Caco-2 (cell line): ENCODE measurements around the gene AARS1. TPM values are rescaled to one million over a fixed set of nuclear protein-coding genes. Genes with fewer than 3 reads are reported as not detected.
"Not testable (repeated sequence)": the region's sequence is repeated elsewhere in the genome, so short reads cannot be mapped to it uniquely, and the experiment has no call there.

ENCODE experiments used
- BruUV-seq: library from RNA; stranded (reverse); fragments of 400-500 nt; replicated peaks from 2 replicates; lab custom pipeline; 2021; lab: Mats Ljungman, UMichigan
- CTCF ChIA-PET: fragments of 300-600 bp; sonication (Branson Sonifier 250); formaldehyde crosslinking; loops from one replicate; lab custom pipeline; 2022; ENCODE audit warnings: antibody characterized with exemption; lab: Charles Lee
- POLR2A ChIA-PET: fragments of 300-600 bp; sonication (Branson Sonifier 250); formaldehyde crosslinking; loops from one replicate; lab custom pipeline; 2022; ENCODE audit warnings: antibody characterized with exemption; lab: Charles Lee
- DNase-seq, 2 experiments: peaks; one replicate each; pipeline versions ENCODE4 v3.0.0 to v3.0.0-alpha.2; 2020 to 2022
- H3K27me3 ChIP-seq: replicated peaks from 2 replicates; pipeline ENCODE4 v1.6.0; 2011; ENCODE audit warnings: low read length; ENCODE audit not compliant: control insufficient read depth, insufficient read depth
- H3K36me3 ChIP-seq: 2 replicates; pipeline ENCODE4 v1.5.1; 2011; ENCODE audit warnings: low read length; ENCODE audit not compliant: control insufficient read depth, insufficient read depth
- H3K4me1 ChIP-seq: fragments of 250-450 bp; sonication (Bioruptor Pico); 2 replicates; pipeline ENCODE4 v1.5.1; 2020; ENCODE audit warnings: mild to moderate bottlenecking
- H3K4me3 ChIP-seq: 2 replicates; pipeline ENCODE4 v1.5.1; 2011; ENCODE audit warnings: low read depth, mild to moderate bottlenecking, control low read depth, low read length
- H3K9me3 ChIP-seq: fragments of 250-450 bp; sonication (Bioruptor Pico); 2 replicates; pipeline ENCODE4 v1.5.1; 2020; ENCODE audit warnings: mild to moderate bottlenecking, moderate library complexity
- H3K27ac Mint-ChIP-seq: one replicate; pipeline ENCODE4 v1.8.0; 2022; ENCODE audit warnings: mixed read lengths; ENCODE audit not compliant: unreplicated experiment
- H3K27me3 Mint-ChIP-seq: one replicate; pipeline ENCODE4 v1.8.0; 2022; ENCODE audit warnings: mixed read lengths; ENCODE audit not compliant: insufficient read depth, unreplicated experiment
- H3K36me3 Mint-ChIP-seq: one replicate; pipeline ENCODE4 v1.8.0; 2022; ENCODE audit warnings: mild to moderate bottlenecking, mixed read lengths; ENCODE audit not compliant: insufficient read depth, unreplicated experiment
- H3K4me1 Mint-ChIP-seq: one replicate; pipeline ENCODE4 v1.8.0; 2022; ENCODE audit warnings: low read depth, mixed read lengths; ENCODE audit not compliant: unreplicated experiment
- H3K4me3 Mint-ChIP-seq: one replicate; pipeline ENCODE4 v1.8.0; 2022; ENCODE audit warnings: mild to moderate bottlenecking, moderate library complexity, mixed read lengths; ENCODE audit not compliant: unreplicated experiment
- H3K9me3 Mint-ChIP-seq: one replicate; pipeline ENCODE4 v1.8.0; 2022; ENCODE audit warnings: mixed read lengths; ENCODE audit not compliant: unreplicated experiment
- CTCF ChIP-seq, 2 experiments: fragments of 200-600 bp in 1 of 2; IDR thresholded peaks; 1 replicate in 1 of 2; 2 replicates in 1 of 2; pipeline versions ENCODE4 v1.5.1 to v1.8.0; 2011 to 2022; ENCODE audit warnings: antibody characterized with exemption in 1 of 2, control low read depth in 1 of 2, inconsistent platforms in 1 of 2, low read depth in 1 of 2, low read length in 1 of 2, mild to moderate bottlenecking in 1 of 2, moderate library complexity in 1 of 2; ENCODE audit not compliant: insufficient read depth in 1 of 2, severe bottlenecking in 1 of 2, unreplicated experiment in 1 of 2
- intact Hi-C: fragments of 100-400 bp; cut with micrococcal nuclease; formaldehyde crosslinking; loops from one replicate; pipeline ENCODE4 v1.10.0; 2022; ENCODE audit not compliant: unreplicated experiment
- total RNA-seq: library from RNA; stranded (reverse); gene quantifications from 2 replicates; pipeline ENCODE4 v1.2.3, GENCODE V29; 2022

Gene AARS1
- total RNA-seq, 1 experiment from 2014 or later: 449 TPM

- H3K9me3 Mint-ChIP-seq: no peaks in the 10 kb centered on the region
- peak overlapping the region; percentile 89 for H3K27ac Mint-ChIP-seq
- TF ChIP-seq CTCF (IDR thresholded peaks at IDR 0.05; ENCODE audit: insufficient read depth in 1 of 2, low read depth in 1 of 2, low read length in 1 of 2, severe bottlenecking in 1 of 2, unreplicated experiment in 1 of 2): peak in 1 of 2 experiments; percentile 25
- H3K4me1 Mint-ChIP-seq: no peaks in the 10 kb centered on the region
- Histone ChIP-seq H3K4me1 (no peaks in the 10 kb centered on the region), H3K36me3 (peaks cover 10% of the 10 kb centered on the region), H3K27me3 (no peaks in the 10 kb centered on the region), H3K9me3 (no peaks in the 10 kb centered on the region), H3K4me3 (peak overlapping the region; percentile 99)
- H3K4me3 Mint-ChIP-seq: peak overlapping the region; percentile 82
- ChIA-PET POLR2A (interaction anchor here (1.2 kb wide), 1 partner anchor 38 kb away, joined by 3 read pairs; the partner anchor contains the start of gene AARS1), CTCF (interaction anchor here (0.6 to 2.2 kb wide), 9 partner anchors 17 to 431 kb away, joined by 3 to 11 read pairs (median 3); partner anchors contain the start of gene AARS1)
- intact Hi-C loops: no loop called here
- no peaks in the 10 kb centered on the region for H3K27me3 Mint-ChIP-seq
- BruUV-seq: no TSS peak
- DNase-seq: peak; percentile 64 to 79
- H3K36me3 Mint-ChIP-seq: peaks cover 78% of the 10 kb centered on the region
Observed at GRCh38 chr16:70250748-70251628, 38.3 kb downstream of the AARS1 start.

GRCh38 chr16:70249697-70250096 is 39.6 kb downstream of the AARS1 start:
- intact Hi-C loops, H3K27me3 Mint-ChIP-seq, H3K4me1 Mint-ChIP-seq, H3K27me3 ChIP-seq, H3K9me3 ChIP-seq, POLR2A ChIA-PET, BruUV-seq, DNase-seq, H3K36me3 ChIP-seq, CTCF ChIA-PET, H3K4me1 ChIP-seq, H3K9me3 Mint-ChIP-seq: not testable (repeated sequence)
- peak overlapping the region; percentile 82 for H3K4me3 Mint-ChIP-seq
- peak overlapping the region; percentile 27; the same call in 1 of the 2 replicates for H3K4me3 ChIP-seq
- peaks cover 65% of the 10 kb centered on the region for H3K36me3 Mint-ChIP-seq
- H3K27ac Mint-ChIP-seq: peak overlapping the region; percentile 87

GRCh38 chr16:70238773-70239172 is 50.5 kb downstream of the AARS1 start:
- H3K4me1 ChIP-seq, H3K27me3 Mint-ChIP-seq, H3K9me3 Mint-ChIP-seq, POLR2A ChIA-PET, H3K4me1 Mint-ChIP-seq, H3K4me3 ChIP-seq, CTCF ChIA-PET, H3K4me3 Mint-ChIP-seq, H3K27ac Mint-ChIP-seq, BruUV-seq, H3K27me3 ChIP-seq, H3K9me3 ChIP-seq, intact Hi-C loops, H3K36me3 ChIP-seq, H3K36me3 Mint-ChIP-seq, DNase-seq: not testable (repeated sequence)

GRCh38 chr16:70231831-70232230 is 57.5 kb downstream of the AARS1 start:
- BruUV-seq: TSS peak; percentile 9
- H3K27me3 ChIP-seq, intact Hi-C loops, H3K9me3 Mint-ChIP-seq, H3K4me1 Mint-ChIP-seq, H3K4me1 ChIP-seq, H3K4me3 ChIP-seq, CTCF ChIA-PET, H3K27ac Mint-ChIP-seq, H3K27me3 Mint-ChIP-seq, H3K36me3 ChIP-seq, H3K4me3 Mint-ChIP-seq, H3K9me3 ChIP-seq, POLR2A ChIA-PET, DNase-seq: not testable (repeated sequence)
- H3K36me3 Mint-ChIP-seq: peaks cover 22% of the 10 kb centered on the region

- H3K4me3 ChIP-seq, intact Hi-C loops, H3K4me3 Mint-ChIP-seq, H3K27me3 ChIP-seq, DNase-seq, CTCF ChIA-PET, H3K36me3 ChIP-seq, H3K27me3 Mint-ChIP-seq, H3K4me1 Mint-ChIP-seq, POLR2A ChIA-PET, H3K27ac Mint-ChIP-seq, H3K4me1 ChIP-seq, BruUV-seq, H3K9me3 Mint-ChIP-seq, H3K9me3 ChIP-seq: not testable (repeated sequence)
- H3K36me3 Mint-ChIP-seq: peaks cover 16% of the 10 kb centered on the region
Observed at GRCh38 chr16:70226024-70226423, 63.3 kb downstream of the AARS1 start.

GRCh38 chr16:70225430-70225829 is 63.9 kb downstream of the AARS1 start:
- BruUV-seq, H3K9me3 Mint-ChIP-seq, H3K4me1 ChIP-seq, H3K4me1 Mint-ChIP-seq, CTCF ChIA-PET, intact Hi-C loops, H3K36me3 ChIP-seq, H3K27me3 ChIP-seq, POLR2A ChIA-PET, H3K9me3 ChIP-seq, DNase-seq, H3K4me3 ChIP-seq, H3K4me3 Mint-ChIP-seq, H3K27ac Mint-ChIP-seq, H3K27me3 Mint-ChIP-seq: not testable (repeated sequence)
- peaks cover 11% of the 10 kb centered on the region for H3K36me3 Mint-ChIP-seq
